Measurements from ENCODE around the gene MPG. TPM values are rescaled to one million over a fixed set of nuclear protein-coding genes. Genes with fewer than 3 reads are reported as not detected.
"Not testable (repeated sequence)": the region's sequence is repeated elsewhere in the genome, so short reads cannot be mapped to it uniquely, and the experiment has no call there.

MPG gene, protein sequence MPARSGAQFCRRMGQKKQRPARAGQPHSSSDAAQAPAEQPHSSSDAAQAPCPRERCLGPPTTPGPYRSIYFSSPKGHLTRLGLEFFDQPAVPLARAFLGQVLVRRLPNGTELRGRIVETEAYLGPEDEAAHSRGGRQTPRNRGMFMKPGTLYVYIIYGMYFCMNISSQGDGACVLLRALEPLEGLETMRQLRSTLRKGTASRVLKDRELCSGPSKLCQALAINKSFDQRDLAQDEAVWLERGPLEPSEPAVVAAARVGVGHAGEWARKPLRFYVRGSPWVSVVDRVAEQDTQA
- 65.9 and 66.8 TPM in 2 replicates for polyA plus RNA-seq (2013)

DNA sequence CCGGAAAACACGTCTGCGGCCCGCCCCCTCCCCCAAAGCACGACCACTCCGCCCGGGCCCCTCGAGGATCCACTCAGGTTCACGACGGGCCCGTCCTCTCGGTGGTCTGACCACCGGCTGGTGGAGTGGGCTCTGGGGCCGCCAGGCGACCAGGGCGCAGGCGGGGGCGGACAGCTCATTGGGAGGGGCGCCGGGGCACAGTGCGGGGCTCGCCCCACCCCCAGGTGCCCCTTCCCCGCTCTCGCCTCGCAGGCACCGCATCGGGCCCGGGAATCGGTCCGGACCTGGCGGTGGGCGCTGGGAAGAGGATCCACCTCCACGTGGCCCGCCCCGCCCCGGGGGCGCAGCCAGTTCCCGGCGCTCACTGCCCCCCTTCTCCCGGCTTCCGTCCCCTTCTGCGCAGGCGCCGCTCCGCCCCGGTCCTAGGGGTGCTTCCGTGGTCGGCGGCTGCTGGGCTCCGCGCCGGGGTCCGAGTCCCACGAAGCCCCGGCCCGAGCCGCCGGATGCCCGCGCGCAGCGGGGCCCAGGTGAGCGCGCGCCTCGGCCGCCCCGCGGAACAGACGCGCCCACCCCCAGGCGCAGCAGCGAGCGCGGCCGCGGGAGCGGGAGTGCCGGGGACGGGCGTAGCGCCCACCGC lies at the start of gene MPG:
TSS of gene MPG (plus strand) at position 419 of the 637 bp plus-strand sequence. CDS start at position 504, 85 bp downstream.
- H2AK5ac ChIP-seq (ENCODE audit: low read length), result peak within 1 kb of the TSS; percentile 65
- peaks cover 21 to 27% of the 10 kb centered on the region in 2 experiments for H3K36me3 ChIP-seq (ENCODE audit: control insufficient read depth in 1 of 2, insufficient read depth in 2 of 2, low read length in 2 of 2)
- peak within 1 kb of the TSS; percentile 68 for H4K12ac ChIP-seq (ENCODE audit: low read depth, low read length)
- H4K91ac ChIP-seq (ENCODE audit: low read depth, low read length), result peak within 1 kb of the TSS; percentile 97
- peak within 1 kb of the TSS; percentile 61 for H2AFZ ChIP-seq (ENCODE audit: insufficient read depth, low read length, poor library complexity)
- H3K23ac ChIP-seq (ENCODE audit: low read length), result no peak within 1 kb of the TSS
- peak within 1 kb of the TSS; percentile 72 for H3K14ac ChIP-seq (ENCODE audit: low read length)
- peaks cover 3% of the 10 kb centered on the region for H3K9me3 ChIP-seq (ENCODE audit: insufficient read depth, low read depth, low read length)
- peak within 1 kb of the TSS; percentile 93 for H3K18ac ChIP-seq (ENCODE audit: low read length)
- peak; percentile 72 to 76 for DNase-seq
- H2BK12ac ChIP-seq (ENCODE audit: low read length), result peak within 1 kb of the TSS; percentile 7
- WGBS (ENCODE audit: extremely low coverage, insufficient coverage, insufficient read length), result no CpG with 5 or more reads among the region's 83 CpGs
- peaks cover 27 to 40% of the 10 kb centered on the region in 2 experiments for H3K4me1 ChIP-seq (ENCODE audit: control insufficient read depth in 1 of 2, insufficient read depth in 2 of 2, low read length in 2 of 2)
- H4K8ac ChIP-seq (ENCODE audit: low read depth, low read length), result peak within 1 kb of the TSS; percentile 91
- H3K79me2 ChIP-seq (ENCODE audit: control insufficient read depth, insufficient read depth, low read length, poor library complexity), result peaks cover 6% of the 10 kb centered on the region
- peak within 1 kb of the TSS; percentile 74 for H3K27ac ChIP-seq (ENCODE audit: low read depth, low read length)
- H3K9ac ChIP-seq (ENCODE audit: low read length), result peak within 1 kb of the TSS; percentile 95
- peak within 1 kb of the TSS; percentile 68 for H3K4ac ChIP-seq (ENCODE audit: low read depth, low read length)
- H3K4me2 ChIP-seq (ENCODE audit: low read length), result peak within 1 kb of the TSS; percentile 97
- peak within 1 kb of the TSS; percentile 86 for H3K4me3 ChIP-seq (ENCODE audit: low read depth, low read length)
- H3K79me1 ChIP-seq (ENCODE audit: low read length), result peaks cover 25% of the 10 kb centered on the region
- peak within 1 kb of the TSS; percentile 81 for H2BK120ac ChIP-seq (ENCODE audit: insufficient read depth, low read length, poor library complexity)
- H2BK5ac ChIP-seq (ENCODE audit: low read depth, low read length, poor library complexity), result peak within 1 kb of the TSS; percentile 69
- no peaks in the 10 kb centered on the region for H3K27me3 ChIP-seq (ENCODE audit: insufficient read depth, low read length)

DNA sequence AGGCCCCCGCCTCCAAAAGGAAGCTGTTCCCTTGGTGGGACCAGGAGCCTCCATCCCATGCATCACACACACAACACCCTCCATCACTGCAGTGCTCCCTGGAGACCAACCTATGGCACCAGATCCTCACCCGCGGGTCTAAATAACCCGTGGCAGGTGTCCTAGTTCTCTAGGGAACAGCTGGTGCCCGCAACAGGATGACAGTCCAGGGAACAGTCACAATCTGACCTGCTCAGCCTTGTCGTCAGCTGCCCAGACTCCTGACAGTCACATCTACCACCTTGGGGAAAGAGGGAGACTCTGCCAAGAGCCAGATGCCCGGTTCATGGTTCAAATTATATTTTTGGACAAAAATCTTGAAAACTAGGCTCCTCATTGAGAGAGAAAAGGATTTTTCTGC lies 47.4 kb upstream of the MPG start:
- WGBS (ENCODE audit: extremely low coverage, insufficient coverage, insufficient read length), result no CpG with 5 or more reads among the region's 7 CpGs
- H4K12ac ChIP-seq (ENCODE audit: low read depth, low read length); H3K79me1 ChIP-seq (ENCODE audit: low read length); H4K91ac ChIP-seq (ENCODE audit: low read depth, low read length); H2AK5ac ChIP-seq (ENCODE audit: low read length); H3K9ac ChIP-seq (ENCODE audit: low read length); H4K8ac ChIP-seq (ENCODE audit: low read depth, low read length); H2BK120ac ChIP-seq (ENCODE audit: insufficient read depth, low read length, poor library complexity); H3K4me1 ChIP-seq (ENCODE audit: control insufficient read depth in 1 of 2, insufficient read depth in 2 of 2, low read length in 2 of 2); H3K23ac ChIP-seq (ENCODE audit: low read length); H3K18ac ChIP-seq (ENCODE audit: low read length); H3K27ac ChIP-seq (ENCODE audit: low read depth, low read length); H2AFZ ChIP-seq (ENCODE audit: insufficient read depth, low read length, poor library complexity); H3K9me3 ChIP-seq (ENCODE audit: insufficient read depth, low read depth, low read length); H2BK12ac ChIP-seq (ENCODE audit: low read length); H3K79me2 ChIP-seq (ENCODE audit: control insufficient read depth, insufficient read depth, low read length, poor library complexity); H3K4me2 ChIP-seq (ENCODE audit: low read length); H3K4ac ChIP-seq (ENCODE audit: low read depth, low read length); H3K14ac ChIP-seq (ENCODE audit: low read length); H3K4me3 ChIP-seq (ENCODE audit: low read depth, low read length); H2BK5ac ChIP-seq (ENCODE audit: low read depth, low read length, poor library complexity); H3K36me3 ChIP-seq (ENCODE audit: control insufficient read depth in 1 of 2, insufficient read depth in 2 of 2, low read length in 2 of 2); DNase-seq; H3K27me3 ChIP-seq (ENCODE audit: insufficient read depth, low read length): not testable (repeated sequence)

DNA sequence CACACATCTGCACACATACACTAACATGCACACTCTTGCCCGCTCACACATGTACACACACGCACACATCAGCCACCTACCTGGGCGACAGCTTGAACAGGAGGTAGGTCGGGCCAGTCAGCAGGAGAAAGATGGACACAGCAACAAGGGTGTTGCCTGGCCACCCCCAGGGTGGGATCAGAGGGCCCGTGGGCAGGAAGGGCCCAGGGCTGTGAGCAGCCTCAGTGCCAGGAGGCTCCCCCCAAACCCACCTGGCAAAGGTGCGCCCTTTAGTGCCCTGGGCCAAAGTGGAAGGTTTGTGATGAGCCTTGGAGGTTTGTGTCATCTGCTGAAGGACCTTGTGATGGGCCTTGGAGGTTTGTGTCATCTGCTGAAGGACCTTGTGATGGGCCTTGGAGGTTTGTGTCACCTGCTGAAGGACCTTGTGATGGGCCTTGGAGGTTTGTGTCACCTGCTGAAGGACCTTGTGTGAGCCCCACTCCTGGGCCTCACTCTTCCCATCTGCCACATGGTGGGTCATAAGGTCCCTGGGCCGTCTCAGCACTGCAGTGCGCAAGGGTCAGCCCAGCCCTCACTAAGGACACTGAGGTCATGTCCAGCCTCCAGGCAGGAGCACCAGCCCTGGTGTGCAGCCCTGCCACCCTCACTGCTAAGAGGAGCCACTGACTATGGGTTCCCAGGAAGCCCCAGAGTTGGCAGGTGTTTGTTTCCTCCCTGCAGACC lies 44.7 kb upstream of the MPG start:
- H3K18ac ChIP-seq (ENCODE audit: low read length); H2AK5ac ChIP-seq (ENCODE audit: low read length); H3K27ac ChIP-seq (ENCODE audit: low read depth, low read length); H3K23ac ChIP-seq (ENCODE audit: low read length); H4K91ac ChIP-seq (ENCODE audit: low read depth, low read length); H3K4me2 ChIP-seq (ENCODE audit: low read length); H2AFZ ChIP-seq (ENCODE audit: insufficient read depth, low read length, poor library complexity); H3K14ac ChIP-seq (ENCODE audit: low read length); H2BK5ac ChIP-seq (ENCODE audit: low read depth, low read length, poor library complexity); H3K9ac ChIP-seq (ENCODE audit: low read length); H4K12ac ChIP-seq (ENCODE audit: low read depth, low read length); DNase-seq; H2BK12ac ChIP-seq (ENCODE audit: low read length); H3K4me3 ChIP-seq (ENCODE audit: low read depth, low read length); H3K79me1 ChIP-seq (ENCODE audit: low read length); H4K8ac ChIP-seq (ENCODE audit: low read depth, low read length); H3K4me1 ChIP-seq (ENCODE audit: control insufficient read depth in 1 of 2, insufficient read depth in 2 of 2, low read length in 2 of 2); H2BK120ac ChIP-seq (ENCODE audit: insufficient read depth, low read length, poor library complexity); H3K4ac ChIP-seq (ENCODE audit: low read depth, low read length); H3K27me3 ChIP-seq (ENCODE audit: insufficient read depth, low read length); H3K36me3 ChIP-seq (ENCODE audit: control insufficient read depth in 1 of 2, insufficient read depth in 2 of 2, low read length in 2 of 2); H3K79me2 ChIP-seq (ENCODE audit: control insufficient read depth, insufficient read depth, low read length, poor library complexity); H3K9me3 ChIP-seq (ENCODE audit: insufficient read depth, low read depth, low read length): not testable (repeated sequence)
- WGBS (ENCODE audit: extremely low coverage, insufficient coverage, insufficient read length), result no CpG with 5 or more reads among the region's 8 CpGs

DNA sequence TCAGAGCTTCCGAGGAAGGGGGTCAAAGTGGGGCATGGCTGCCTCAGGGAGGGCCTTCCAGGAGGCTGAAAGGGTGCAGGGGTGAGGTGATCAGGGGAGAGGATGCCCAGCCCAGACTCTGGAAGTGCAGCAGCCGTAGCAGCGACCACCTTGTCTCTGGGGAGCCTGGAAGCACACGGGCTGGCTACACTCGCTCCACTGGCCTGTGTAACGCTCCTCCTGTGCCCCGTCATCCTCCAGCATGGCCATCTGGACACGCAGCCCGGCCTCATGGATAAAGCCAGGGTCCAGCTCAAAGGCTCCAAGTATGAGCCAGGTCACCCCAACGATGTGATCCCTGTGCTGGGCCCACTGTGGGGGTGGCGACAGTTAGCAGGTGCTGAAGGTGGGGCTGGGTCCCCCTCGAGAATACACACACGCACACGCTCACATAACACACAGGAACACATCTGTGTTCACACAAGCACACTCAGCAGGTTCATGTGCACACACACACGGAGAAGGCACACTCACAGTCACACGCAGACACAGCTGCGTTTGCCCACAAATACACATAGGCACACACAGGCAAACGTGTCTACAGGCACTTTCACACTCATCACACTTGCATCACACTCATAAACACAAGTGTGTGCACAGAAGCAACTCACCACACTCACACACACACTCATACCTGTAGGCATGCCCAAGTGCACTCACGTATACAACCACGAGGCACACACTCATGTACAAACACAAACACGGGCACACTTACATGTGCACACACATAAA lies 44.0 kb upstream of the MPG start:
- no peaks in the 10 kb centered on the region for H3K79me2 ChIP-seq (ENCODE audit: control insufficient read depth, insufficient read depth, low read length, poor library complexity)

More for the DNA sequence above, 44.0 kb upstream of the MPG start:
- Histone ChIP-seq H3K4me3 (ENCODE audit: low read depth, low read length) (no peak overlapping the region), H3K14ac (ENCODE audit: low read length) (no peak overlapping the region), H2BK5ac (ENCODE audit: low read depth, low read length, poor library complexity) (no peak overlapping the region), H3K23ac (ENCODE audit: low read length) (no peak overlapping the region), H3K27me3 (ENCODE audit: insufficient read depth, low read length) (no peaks in the 10 kb centered on the region), H2AK5ac (ENCODE audit: low read length) (no peak overlapping the region), H2BK12ac (ENCODE audit: low read length) (no peak overlapping the region), H3K4ac (ENCODE audit: low read depth, low read length) (no peak overlapping the region), H3K9ac (ENCODE audit: low read length) (no peak overlapping the region), H3K36me3 (ENCODE audit: control insufficient read depth in 1 of 2, insufficient read depth in 2 of 2, low read length in 2 of 2) (no peaks in the 10 kb centered on the region), H2BK120ac (ENCODE audit: insufficient read depth, low read length, poor library complexity) (no peak overlapping the region), H4K12ac (ENCODE audit: low read depth, low read length) (no peak overlapping the region), H3K27ac (ENCODE audit: low read depth, low read length) (no peak overlapping the region), H2AFZ (ENCODE audit: insufficient read depth, low read length, poor library complexity) (no peak overlapping the region), H3K79me1 (ENCODE audit: low read length) (no peaks in the 10 kb centered on the region), H3K9me3 (ENCODE audit: insufficient read depth, low read depth, low read length) (peaks cover 2% of the 10 kb centered on the region), H4K91ac (ENCODE audit: low read depth, low read length) (no peak overlapping the region), H3K18ac (ENCODE audit: low read length) (no peak overlapping the region), H3K4me1 (ENCODE audit: control insufficient read depth in 1 of 2, insufficient read depth in 2 of 2, low read length in 2 of 2) (no peaks in the 10 kb centered on the region), H3K4me2 (ENCODE audit: low read length) (no peak overlapping the region), H4K8ac (ENCODE audit: low read depth, low read length) (no peak overlapping the region)
- DNase-seq, result no peak
- WGBS (ENCODE audit: extremely low coverage, insufficient coverage, insufficient read length), result no CpG with 5 or more reads among the region's 21 CpGs
